T-helper 1 cell treated with Interleukin-12 subunit alpha and Interleukin-12 subunit beta and Interleukin-4 antibody, amounts not matched to agents 30 ng/mL and 1 ng/mL, for 36 hours (primary cell): Measurements from ENCODE around the gene PSG4. TPM values are rescaled to one million over a fixed set of nuclear protein-coding genes. Genes with fewer than 3 reads are reported as not detected.
"Not testable (repeated sequence)": the region's sequence is repeated elsewhere in the genome, so short reads cannot be mapped to it uniquely, and the experiment has no call there.

ENCODE experiments used
- intact Hi-C: fragments of 100-400 bp; cut with micrococcal nuclease; formaldehyde crosslinking; loops from one replicate; pipeline ENCODE4 v1.15.1; 2024
- total RNA-seq: library from RNA; stranded (reverse); gene quantifications from 2 replicates; pipeline ENCODE4 v1.2.3, GENCODE V29; 2022

PSG4 gene
- total RNA-seq, 1 donor from 2014 or later, result not detected

GRCh38 chr19:43198686-43199419, 6.6 kb downstream of the PSG4 start:
- intact Hi-C loops, result not testable (repeated sequence)

GRCh38 chr19:43197666-43198397, 7.6 kb downstream of the PSG4 start:
- intact Hi-C loops, result not testable (repeated sequence)

- intact Hi-C loops, result not testable (repeated sequence)
Measured at GRCh38 chr19:43194397-43194796, 11.0 kb downstream of the PSG4 start.

- intact Hi-C loops, result not testable (repeated sequence)
Measured at GRCh38 chr19:43192381-43193155, 12.9 kb downstream of the PSG4 start.

GRCh38 chr19:43188092-43188491, 17.3 kb downstream of the PSG4 start:
- intact Hi-C loops, result not testable (repeated sequence)

- intact Hi-C loops, result not testable (repeated sequence)
Measured at GRCh38 chr19:43186311-43186935, 19.0 kb downstream of the PSG4 start, which contains the start of gene PSG5. Gene PSG5, minus strand, starts transcription at chr19:43186536. Its CDS starts 131 bp downstream, at chr19:43186405.

GRCh38 chr19:43181869-43182771, 23.3 kb downstream of the PSG4 start:
- intact Hi-C loops, result not testable (repeated sequence)

- intact Hi-C loops, result not testable (repeated sequence)
Measured at GRCh38 chr19:43179569-43180147, 25.8 kb downstream of the PSG4 start.

GRCh38 chr19:43178577-43178976, 26.9 kb downstream of the PSG4 start:
- intact Hi-C loops, result not testable (repeated sequence)

- intact Hi-C loops, result not testable (repeated sequence)
Measured at GRCh38 chr19:43165906-43166305, 39.5 kb downstream of the PSG4 start.

GRCh38 chr19:43163135-43163534, 42.3 kb downstream of the PSG4 start:
- intact Hi-C loops, result not testable (repeated sequence)

- intact Hi-C loops, result not testable (repeated sequence)
Measured at GRCh38 chr19:43162261-43162660, 43.2 kb downstream of the PSG4 start.

GRCh38 chr19:43152214-43152613, 53.2 kb downstream of the PSG4 start:
- intact Hi-C loops, result no loop called here

- intact Hi-C loops, result not testable (repeated sequence)
Measured at GRCh38 chr19:43149788-43150187, 55.6 kb downstream of the PSG4 start.

- intact Hi-C loops, result no loop called here
Measured at GRCh38 chr19:43148233-43148632, 57.2 kb downstream of the PSG4 start.

Other genes starting within 250 kb of the PSG4 start
- not detected in 2 replicates for gene PSG11, start 179.2 kb downstream of the PSG4 start, total RNA-seq
- gene PSG2, start 122.9 kb downstream of the PSG4 start, total RNA-seq, result not detected in 2 replicates
- not detected in 2 replicates for gene PSG5, start 19.1 kb downstream of the PSG4 start, total RNA-seq
- gene PSG9, start 63.9 kb upstream of the PSG4 start, total RNA-seq, result not detected in 2 replicates
- not detected in 2 replicates for gene CD177, start 148.0 kb upstream of the PSG4 start, total RNA-seq
- not detected in 2 replicates for gene TEX101, start 209.3 kb upstream of the PSG4 start, total RNA-seq